GM18499 (cell line): ENCODE data around the gene PER2.
"Not testable (repeated sequence)": the region's sequence is repeated elsewhere in the genome, so short reads cannot be mapped to it uniquely, and the experiment has no call there.

Experiments
- ATAC-seq: cut with Tn5 transposase; IDR thresholded peaks from one replicate; pipeline ENCODE4 v1.9.1; 2021; ENCODE audit warnings: moderate number of reproducible peaks; ENCODE audit not compliant: insufficient read depth, unreplicated experiment

Gene PER2

DNA sequence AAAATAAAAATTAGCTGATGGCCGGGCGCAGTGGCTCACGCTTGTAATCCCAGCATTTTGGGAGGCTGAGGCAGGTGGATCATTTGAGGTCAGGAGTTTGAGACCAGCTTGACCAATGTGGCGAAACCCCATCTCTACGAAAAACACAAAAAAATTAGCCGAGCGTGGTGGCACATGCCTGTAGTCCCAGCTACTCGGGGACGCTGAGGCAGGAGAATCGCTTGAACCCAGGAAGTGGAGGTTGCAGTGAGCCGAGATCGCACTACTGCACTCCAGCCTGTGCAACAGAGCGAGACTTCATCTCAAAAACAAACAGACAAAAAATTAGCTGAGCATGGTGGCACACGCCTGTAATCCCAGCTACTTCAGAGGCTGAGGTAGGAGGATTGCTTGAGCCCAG, 22.3 kb upstream of the PER2 start:
- ATAC-seq = not testable (repeated sequence)

DNA sequence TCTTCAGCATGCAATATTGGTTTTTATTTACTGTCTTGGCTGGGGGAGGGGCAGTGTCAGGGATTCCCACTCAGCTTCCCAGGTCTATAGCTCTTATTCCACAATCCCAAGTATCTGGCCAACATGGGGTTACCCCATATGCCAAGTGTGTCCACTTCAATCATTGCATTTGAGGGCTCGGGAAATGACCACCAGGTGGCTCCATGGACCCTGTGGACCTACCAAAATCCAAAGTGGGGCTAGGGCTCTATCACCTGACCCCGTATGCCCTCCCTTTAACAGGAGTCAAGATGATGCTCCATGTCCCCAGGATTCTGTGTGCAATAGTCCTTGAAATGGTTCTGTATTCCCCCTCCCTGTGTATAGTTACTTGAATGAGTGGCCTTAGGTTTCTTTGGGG, 19.8 kb upstream of the PER2 start:
- ATAC-seq = no peak

DNA sequence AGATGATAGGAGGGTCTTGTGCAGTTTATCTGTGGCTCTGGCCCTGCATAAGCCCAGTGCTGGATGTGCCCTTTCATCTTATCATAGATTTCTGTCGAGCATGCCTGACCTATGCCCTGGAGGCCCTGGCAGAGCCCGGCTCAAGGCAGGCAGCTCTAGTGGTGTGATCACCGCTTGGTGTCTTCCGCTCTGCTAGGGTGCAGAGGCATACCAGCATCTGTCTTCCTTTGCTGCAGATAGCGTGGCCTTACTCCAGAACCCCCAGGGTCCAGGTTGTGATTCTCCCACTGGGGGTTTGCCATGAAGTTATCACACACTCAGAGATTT, 18.2 kb upstream of the PER2 start:
- no peak for ATAC-seq

DNA sequence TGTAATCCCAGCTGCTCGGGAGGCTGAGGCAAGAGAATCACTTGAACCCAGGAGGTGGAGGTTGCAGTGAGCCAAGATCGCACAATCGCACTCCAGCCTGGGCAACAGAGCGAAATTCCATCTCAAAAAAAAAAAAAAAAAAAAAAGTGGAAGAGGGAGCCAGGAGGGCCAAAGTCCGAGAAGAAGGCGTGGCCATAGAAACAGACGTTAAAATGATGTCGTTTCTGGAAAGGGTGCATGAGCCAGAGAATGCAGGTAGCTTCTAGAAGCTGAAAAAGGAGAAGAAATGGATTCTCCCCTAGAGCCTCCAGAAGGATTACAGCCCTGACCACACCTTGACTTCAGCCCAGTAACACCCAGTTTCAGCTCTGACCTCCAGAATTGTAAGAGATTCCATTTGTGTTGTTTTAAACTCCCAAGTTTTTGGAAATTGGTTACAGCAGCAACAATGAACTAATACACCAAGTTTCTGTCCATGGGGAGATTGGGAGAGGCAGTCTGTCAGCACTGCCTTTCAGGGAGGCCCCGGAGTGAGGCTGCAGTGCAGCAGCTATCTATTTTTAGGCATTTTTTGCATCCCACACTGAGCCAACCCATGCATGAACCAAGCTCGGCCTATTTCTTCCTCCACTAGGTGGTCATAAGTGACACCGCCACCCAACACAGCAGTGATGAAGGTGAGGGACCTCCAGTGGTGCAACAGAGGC, 17.7 kb upstream of the PER2 start:
- ATAC-seq = no peak

DNA sequence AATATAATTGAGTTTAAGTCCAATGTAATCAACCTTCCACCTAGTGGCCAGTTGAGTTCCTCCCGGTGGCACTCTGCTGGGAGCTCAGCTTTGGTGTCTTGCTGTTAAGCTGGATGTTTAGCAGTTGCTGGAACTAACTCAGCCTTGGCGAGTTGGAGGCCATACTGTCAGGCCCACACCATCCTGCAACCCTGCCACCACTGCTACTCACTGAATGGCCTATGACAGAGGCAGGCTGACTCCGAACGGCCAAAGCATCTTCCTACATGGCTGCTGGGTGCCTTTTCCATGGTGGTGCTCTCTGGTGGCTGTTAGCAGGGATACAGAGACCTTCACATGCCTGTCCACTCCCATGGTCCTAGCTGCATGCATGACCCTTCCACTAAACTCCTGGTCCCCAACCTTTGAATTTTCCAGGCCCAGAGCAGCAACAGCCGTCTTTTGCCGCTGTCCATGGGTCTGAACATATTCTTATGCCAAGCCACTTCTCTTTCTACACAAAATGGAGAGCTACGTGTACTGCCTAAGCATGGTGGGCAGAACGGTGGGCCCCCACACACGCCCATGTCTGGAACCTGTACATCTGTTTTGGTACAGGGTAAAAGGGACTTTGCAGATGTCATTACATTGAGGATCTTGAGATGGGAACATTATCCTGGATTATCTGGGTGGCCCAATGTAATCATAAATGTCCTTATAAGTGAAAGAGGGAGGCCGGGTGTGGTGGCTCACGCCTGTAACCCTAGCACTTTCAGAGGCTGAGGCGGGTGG, 16.9 kb upstream of the PER2 start:
- ATAC-seq = no peak

DNA sequence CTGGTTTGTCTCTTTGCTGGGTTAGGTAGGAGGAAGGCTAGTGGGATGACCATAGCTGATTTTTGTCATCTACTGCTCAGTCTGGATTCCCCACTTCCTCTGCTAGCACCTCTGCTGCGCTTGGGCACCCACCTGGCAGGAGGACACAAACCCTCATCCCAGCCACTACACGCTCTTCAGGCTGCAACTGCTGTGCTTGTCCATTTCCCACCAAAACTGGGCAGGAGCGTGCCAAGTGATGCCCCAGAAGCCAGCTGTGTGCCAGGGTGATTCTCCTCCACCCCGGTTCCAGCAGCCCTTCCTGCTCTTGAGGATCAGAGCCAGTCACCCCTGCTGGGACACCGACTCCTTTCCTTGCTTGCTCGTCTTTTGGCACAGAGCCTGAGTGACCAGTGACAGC, 15.7 kb upstream of the PER2 start:
- no peak for ATAC-seq

DNA sequence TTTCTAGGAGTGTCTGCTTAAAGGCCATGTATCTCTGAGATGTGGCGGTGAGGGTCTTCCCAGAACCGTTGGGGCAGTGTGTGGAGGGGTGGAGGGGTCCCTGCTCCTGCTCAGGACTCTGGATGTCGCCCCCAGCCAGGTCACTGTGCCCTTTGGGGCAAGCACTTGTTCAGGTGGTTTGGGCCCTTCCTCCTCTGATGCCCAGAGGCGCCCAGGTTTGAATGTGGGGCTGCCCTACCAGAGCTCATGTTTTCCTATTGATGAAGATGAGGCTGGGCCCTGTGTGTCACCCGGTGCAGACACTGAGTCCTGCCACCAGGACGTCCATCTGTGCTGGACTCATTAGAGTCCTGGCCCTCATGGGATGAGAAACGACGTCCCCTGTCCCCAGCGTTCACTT, 14.3 kb upstream of the PER2 start:
- no peak for ATAC-seq

DNA sequence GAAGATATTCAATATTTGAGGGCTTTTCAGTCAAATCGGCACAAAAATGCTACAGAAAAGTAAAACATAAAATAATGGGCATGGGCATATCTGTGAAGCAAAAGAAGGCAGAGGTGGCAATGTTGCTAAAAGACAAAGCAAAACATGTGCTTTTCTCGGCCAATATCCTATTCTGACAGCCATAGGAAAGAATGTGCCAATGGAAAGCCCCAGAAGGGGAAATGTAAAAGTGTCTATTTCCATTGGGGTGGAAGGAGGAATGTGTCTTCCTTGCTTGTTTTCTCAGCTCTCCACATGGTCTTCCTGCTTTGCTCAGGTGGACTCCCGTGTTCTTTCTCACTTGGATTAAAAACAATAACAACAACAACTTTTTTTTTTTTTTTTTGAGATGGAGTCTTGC, 13.7 kb upstream of the PER2 start:
- no peak for ATAC-seq

DNA sequence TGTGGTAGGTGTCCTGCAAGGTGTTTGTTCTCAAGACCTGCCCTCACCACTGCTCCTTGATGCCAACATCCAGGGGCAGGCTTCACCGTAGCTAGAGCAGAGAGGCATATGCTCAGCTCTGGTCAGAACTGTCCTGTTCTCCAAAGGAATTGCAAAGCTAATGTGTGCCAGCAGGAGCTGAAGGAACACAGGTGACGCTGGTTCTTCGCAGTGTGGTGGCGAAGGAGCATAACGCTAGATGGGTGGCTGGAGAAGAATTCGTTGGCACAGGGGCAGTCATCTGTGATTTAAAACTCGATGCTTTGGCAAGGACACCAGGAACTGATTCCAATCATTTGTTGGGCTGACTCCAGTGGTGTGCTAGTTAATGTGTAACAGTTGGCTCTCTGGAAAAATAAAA, 11.4 kb upstream of the PER2 start:
- no peak for ATAC-seq

DNA sequence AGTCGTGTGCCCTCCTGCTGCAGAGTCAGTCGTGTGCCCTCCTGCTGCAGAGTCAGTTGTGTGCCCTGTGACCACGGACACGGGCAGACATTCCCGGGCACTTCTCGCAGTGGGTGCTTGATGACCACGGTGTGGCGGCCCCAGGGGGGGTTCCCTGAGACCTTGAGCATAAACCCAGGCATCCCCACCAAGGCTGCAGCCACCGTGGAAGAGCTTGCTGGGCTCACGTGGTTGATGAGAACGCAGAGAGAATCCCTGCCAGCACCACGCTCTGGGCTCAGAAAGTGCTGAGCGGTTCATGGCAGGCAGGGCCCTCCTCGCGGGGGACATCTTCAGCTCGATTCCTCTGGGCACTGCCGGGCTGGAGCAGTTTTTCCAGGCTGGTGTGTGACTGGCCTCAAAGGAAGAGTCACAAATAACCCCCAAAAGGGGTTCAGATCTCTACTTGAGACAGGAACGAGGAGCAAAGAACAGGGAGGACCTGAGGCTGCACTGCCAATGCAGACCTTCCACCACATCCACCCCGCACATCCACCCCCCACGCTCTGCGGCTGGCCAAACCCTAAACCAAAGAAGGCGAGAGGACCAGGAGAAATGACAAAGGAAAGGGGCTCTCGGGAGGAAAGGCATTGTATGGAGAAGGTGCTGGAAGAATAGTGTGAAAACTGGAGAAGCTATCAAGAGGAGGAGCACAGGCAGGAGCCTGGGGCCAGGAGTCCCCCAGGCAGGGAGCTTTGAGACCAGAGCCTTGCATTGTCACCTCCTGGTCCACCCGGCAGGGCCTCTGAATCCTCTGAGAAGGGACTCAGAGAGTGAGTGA, 8.4 kb upstream of the PER2 start:
- ATAC-seq = no peak

DNA sequence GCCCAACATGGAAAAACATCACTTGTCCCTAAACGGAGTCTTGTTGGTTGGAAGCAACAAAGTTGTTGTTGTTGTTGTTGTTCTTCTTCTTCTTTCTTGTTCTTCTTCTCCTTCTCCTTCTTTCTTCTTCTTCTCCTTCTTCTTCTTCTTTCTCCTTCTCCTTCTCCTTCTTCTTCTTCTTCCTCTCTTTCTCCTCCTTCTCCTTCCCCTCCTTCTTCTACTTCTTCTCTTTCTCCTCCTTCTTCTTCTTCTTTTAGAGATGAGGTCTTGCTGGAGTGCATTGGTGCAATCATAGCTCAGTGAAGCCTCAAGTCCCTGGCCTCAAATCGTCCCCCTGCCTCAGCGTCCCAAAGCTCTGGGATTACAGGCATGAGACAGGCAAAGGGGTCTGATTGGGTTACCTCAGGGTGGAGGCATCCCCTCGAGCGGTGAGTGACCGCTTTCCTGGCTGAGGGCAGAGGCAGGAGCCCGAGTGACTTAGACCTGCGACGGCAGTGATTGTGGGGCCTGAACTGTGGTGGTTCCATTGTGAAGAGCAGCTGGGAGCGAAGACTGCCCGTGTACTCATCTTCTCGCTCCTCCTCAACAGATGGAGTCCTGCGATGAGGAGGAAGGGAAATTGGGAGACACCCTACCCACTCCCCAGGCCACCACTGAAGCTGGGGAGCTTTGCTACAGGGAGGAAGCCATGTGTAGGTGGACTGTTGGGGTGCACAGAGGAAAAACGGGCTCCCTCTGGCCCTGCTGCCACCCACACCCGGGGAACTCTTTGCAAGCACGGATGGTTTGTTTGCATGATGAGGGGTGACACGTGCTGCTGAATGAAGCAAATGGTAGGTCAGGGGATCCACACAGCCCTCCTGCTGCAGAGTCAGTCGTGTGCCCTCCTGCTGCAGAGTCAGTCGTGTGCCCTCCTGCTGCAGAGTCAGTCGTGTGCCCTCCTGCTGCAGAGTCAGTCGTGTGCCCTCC, 7.0 kb upstream of the PER2 start:
- ATAC-seq = no peak

DNA sequence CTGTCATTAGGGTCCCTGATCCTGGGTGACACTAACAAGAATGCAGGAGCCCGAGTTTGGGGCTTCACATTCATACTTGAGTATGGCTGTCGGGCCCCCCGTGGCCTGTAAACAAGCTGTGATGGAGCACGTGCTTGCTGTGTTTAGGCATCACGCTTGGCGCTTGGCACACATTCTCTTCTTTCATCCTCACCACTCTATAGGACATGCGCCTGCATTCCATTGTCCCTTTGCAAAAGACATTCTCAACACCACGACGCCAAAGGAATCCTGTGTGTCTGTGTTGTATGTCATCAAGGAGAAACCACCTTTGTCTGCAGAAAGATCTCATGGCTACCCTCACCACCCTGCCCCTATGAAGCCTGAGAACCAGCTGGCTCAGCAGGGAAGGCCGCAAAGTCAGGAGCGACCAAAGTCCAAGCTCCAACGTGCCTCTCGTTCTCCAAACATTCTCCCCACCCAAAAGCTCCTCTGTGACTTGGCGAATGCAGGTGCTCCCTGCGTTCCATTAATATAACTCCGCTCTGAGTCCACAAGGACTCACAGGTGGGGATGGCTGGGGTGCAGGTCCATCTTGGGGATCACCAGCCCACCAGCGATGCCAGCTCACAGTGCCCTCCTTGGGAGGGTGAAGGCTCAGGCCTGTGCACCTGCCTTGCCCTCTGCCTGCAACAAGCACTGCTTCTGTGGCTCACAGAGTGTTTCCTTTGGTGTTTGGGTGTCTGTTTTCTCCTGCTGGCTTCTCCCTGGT, 6.2 kb upstream of the PER2 start:
- ATAC-seq = no peak

DNA sequence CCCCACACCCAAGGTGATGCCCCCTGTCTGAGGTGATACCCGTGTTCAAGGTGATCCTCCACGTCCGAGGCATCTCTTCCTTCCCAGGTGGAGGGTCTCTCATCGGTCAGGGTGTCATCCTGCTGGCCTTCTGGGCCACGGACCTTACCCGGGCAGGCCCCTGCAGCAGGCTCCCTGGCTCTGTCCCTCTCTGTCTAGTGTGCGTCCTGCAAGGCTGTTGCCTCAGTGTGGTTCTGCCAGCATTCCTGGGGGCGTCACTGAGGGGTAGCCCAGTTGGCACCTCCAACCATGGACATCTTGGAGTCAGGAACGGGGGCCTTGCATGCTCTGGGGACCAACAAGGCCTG, 5.6 kb upstream of the PER2 start:
- no peak for ATAC-seq

DNA sequence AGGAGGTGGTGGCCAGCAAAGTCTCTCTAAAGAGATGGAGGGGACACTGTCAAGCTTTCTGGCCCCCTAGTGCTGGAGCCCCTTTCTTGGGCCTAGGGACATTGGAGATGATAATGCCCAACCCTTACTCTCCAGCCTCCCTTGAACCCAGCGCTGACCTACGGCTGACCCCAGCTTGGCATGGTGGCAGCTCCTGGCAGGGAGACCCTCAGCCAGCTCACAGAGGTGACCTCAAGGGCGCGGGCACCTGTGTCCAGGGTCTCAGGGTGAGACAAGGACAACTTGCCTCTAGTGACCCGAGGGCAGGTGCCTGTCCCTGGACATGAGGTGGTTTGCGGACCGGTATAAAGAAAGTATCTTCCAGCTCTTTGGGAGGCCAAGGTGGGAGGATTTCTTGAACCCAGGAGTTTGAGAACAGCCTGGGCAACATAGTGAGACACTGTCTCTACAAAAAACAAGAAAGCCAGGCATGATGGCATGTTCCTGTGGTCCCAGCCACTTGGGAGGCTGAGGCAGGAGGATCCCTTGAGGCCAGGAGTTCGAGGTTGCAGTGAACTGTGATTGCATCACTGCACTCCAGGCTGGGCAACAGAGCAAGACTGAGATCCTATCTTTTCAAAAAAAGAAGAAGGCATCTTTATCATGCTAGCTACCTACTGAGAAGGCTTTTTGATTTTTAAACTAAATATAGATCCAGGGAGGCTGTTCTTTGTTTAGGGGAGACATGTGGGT, 3.3 kb upstream of the PER2 start:
- no peak for ATAC-seq

DNA sequence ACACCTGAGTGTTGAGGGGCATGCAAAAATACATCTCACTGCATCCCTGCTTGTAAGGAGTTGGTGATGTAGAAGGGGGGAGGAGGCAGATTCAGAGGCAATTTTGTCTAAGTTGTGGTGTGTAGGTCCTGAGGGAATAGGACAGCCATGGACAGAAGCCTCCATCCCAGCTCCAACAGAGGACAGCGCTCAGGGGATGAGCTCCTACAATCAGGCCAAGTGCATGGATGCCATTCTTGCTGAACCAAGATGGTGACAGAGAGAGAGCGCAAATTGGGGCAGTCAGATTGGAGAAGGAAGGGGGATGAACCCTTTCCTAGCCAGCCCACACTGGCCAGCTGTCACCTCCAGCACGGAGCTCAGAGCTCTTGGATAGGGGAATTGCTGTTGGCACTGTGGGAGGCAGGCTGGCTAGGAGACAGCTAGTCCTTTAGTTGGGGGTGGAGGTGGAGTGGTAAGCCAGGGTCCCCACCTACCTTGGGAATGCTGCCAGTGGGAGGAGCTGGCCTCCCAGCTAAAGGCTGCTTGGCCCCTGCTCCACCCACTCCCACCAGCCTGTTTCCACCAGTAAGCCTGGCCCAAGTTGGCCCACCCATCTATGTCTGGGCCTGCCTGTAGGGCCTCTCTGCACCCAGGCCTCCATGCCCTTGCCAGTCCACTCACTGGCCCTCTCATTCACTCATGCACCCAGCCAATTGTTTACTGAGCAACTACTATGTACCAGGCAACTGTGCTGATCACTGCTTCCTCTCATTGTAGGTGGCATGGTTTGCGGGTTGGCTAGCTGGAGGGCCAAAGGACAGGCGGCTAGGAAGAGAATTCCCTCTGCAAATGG, 2.5 kb upstream of the PER2 start:
- ATAC-seq = no peak

DNA sequence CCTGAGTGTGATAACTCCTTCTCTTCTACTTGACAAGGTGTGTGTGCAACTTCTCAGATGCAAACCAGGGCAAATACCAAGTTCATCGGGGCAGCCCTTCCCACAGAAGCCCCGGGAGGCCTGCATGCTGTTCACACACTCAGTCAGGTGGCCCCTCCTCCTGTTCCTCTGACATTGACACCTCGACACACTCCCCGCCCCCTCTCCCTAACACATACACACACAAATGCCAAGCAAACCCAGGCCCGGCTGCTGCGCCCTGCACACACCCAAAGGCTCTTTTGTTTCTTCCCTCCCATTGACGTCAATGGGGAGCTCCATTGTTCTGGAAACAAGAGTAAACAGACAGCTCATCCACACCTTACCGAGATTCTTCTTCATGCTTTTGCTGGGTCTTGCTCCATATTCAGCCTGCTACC, 1.7 kb upstream of the PER2 start:
- no peak for ATAC-seq

DNA sequence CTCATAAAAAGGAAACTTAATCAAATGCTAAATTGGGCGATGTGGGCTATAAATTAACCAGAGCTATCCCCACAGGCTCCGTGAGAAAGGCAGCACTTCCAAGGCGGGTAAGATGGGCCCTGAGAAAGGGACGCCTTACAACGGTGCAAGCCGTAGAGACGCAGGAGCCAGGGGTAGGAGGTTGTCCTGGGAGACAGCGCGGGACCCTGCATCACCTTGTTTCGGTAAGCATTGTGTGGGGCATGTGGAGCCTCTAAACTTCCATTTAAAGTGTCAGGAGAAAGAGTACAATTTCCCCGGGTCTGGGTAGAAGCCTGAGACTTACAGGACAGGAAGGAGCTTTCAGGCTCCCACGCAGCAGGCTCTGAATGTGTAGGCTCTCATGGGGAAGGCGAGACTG, 1.2 kb upstream of the PER2 start:
- ATAC-seq = no peak
